ENCODE measurements around the gene SNTG2.

DNA sequence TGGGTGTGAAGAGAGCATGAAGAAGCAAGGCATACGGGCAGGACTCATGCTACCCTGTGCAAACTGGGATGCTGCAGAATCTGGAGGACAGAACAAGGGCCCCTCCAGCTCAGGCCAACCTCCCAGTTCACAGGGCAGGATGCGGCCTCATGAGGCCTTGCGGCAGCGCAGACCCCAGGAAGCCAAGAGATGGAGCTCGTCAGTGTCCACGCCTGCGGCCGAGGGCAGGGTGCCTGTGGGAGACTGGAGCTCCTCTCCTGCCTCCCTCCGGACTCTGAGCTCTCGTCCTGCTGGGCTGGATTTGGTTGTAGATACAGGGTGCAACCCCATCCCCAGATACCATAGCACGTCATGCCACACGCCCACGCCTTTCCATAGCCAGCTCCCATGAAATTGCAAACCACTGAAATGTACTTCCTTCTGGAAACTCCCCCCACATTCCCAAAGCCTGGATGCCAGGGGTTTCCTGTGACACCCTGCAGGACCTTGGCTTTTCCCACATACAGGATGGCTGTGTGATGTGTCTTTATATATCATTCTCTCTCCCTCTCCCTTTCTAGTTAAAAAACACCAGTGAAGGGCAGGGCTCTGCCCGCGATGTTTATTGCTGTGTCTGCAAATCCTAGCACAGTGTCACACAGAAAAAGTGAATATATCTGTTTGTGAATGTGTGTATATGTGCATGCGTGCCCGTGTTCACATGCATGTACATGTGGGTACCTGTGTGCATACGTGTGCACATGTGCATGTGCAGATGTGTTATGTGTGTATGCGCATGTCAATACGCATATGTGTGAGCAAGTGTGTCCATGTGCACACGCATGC is 12.3 kb upstream of the SNTG2 start:
- TF ChIP-seq EZH2 (IDR thresholded peaks at IDR 0.05; ENCODE audit: insufficient read depth, low read length) (no peak), CTCF (IDR thresholded peaks at IDR 0.05; ENCODE audit: insufficient read depth, low read depth, low read length) (no peak)
